H1 (cell line): ENCODE measurements around the gene NXN. TPM values are rescaled to one million over a fixed set of nuclear protein-coding genes. Genes with fewer than 3 reads are reported as not detected.

Source experiments
- CHD7 ChIP-seq: fragments of 300-600 bp; sonication (generic); IDR thresholded peaks from 2 replicates; pipeline ENCODE4 v1.7.1; 2012; ENCODE audit warnings: low read length, moderate library complexity, mild to moderate bottlenecking, inconsistent platforms; ENCODE audit not compliant: insufficient replicate concordance
- CTBP2 ChIP-seq: IDR thresholded peaks from 2 replicates; pipeline ENCODE4 v1.7.0; 2011; ENCODE audit warnings: borderline replicate concordance, mild to moderate bottlenecking, moderate library complexity, mixed read lengths, low read length; ENCODE audit not compliant: insufficient read depth, insufficient read length
- GTF2F1 ChIP-seq: IDR thresholded peaks from 2 replicates; pipeline ENCODE4 v1.6.1; 2012; ENCODE audit warnings: low read depth, low read length, improper control_type of control experiment, borderline replicate concordance
- HDAC2 ChIP-seq, 2 experiments: fragments of 300-600 bp in 1 of 2; sonication (generic) in 1 of 2; IDR thresholded peaks; 2 replicates each; pipeline ENCODE4 v1.6.1; 2011 to 2012; ENCODE audit warnings: low read depth in 2 of 2, low read length in 2 of 2, mild to moderate bottlenecking in 2 of 2, moderate library complexity in 2 of 2, borderline replicate concordance in 1 of 2, inconsistent platforms in 1 of 2
- JUN ChIP-seq: IDR thresholded peaks from 2 replicates; pipeline ENCODE4 v1.6.1; 2011; ENCODE audit warnings: low read depth, mild to moderate bottlenecking, improper control_type of control experiment, low read length
- MAX ChIP-seq: IDR thresholded peaks from 2 replicates; pipeline ENCODE4 v1.6.1; 2012; ENCODE audit warnings: inconsistent platforms
- POLR2A ChIP-seq, 2 experiments: IDR thresholded peaks; 1 replicate in 1 of 2; 2 replicates in 1 of 2; pipeline ENCODE4 v1.6.1; 2011; ENCODE audit warnings: low read depth in 2 of 2, low read length in 2 of 2, mild to moderate bottlenecking in 2 of 2; ENCODE audit errors: control extremely low read depth in 1 of 2
- SAP30 ChIP-seq: fragments of 300-600 bp; sonication (generic); IDR thresholded peaks from 2 replicates; pipeline ENCODE4 v1.7.1; 2012; ENCODE audit warnings: low read length, moderate library complexity, mild to moderate bottlenecking, inconsistent platforms; ENCODE audit not compliant: insufficient read depth, insufficient replicate concordance
- SIRT6 ChIP-seq: IDR thresholded peaks from one replicate; pipeline ENCODE4 v1.7.1; 2012; ENCODE audit warnings: low read length, inconsistent platforms
- TEAD4 ChIP-seq: IDR thresholded peaks from 2 replicates; pipeline ENCODE4 v1.6.1; 2012; ENCODE audit warnings: low read depth, low read length, inconsistent platforms, mixed read lengths
- polyA plus RNA-seq, 7 experiments: library from polyadenylated mRNA; depleted of rRNA in 3 of 7; stranded (reverse) in 5 of 7; unstranded in 2 of 7; fragments of >200 nt in 5 of 7; fragments of 200-250 nt in 2 of 7; gene quantifications; 1 replicate in 5 of 7; 2 replicates in 1 of 7; 4 replicates in 1 of 7; pipeline versions ENCODE4 v1.2.1 to v1.2.3, GENCODE V29; 2011 to 2013; ENCODE audit warnings: missing spikeins in 2 of 7, mixed read lengths in 2 of 7
- total RNA-seq: library from RNA; stranded (reverse); fragmentation: NEBNext Ultra II Directional; extraction: Animal tissue kit (Norgen Biotek cat#: 25700); gene quantifications from 2 replicates; pipeline ENCODE4 v1.2.1, GENCODE V29; 2021

The NXN gene
- total and polyA plus RNA-seq, 2 of the 8 experiments (the other 6 are each of a cell fraction or from before 2014, with no cell fraction given) = 94.1 to 107 TPM

- no peak for TF ChIP-seq CHD7
- TF ChIP-seq JUN = no peak
- TF ChIP-seq CTBP2 = no peak
- TF ChIP-seq SAP30 = no peak
- no peak for TF ChIP-seq SIRT6
- no peak for TF ChIP-seq GTF2F1
- no peak for TF ChIP-seq POLR2A (IDR thresholded peaks at IDR 0.05; ENCODE audit: control extremely low read depth in 1 of 2, low read depth in 2 of 2, low read length in 2 of 2)
- TF ChIP-seq TEAD4 = no peak
- TF ChIP-seq MAX = no peak
- TF ChIP-seq HDAC2 (IDR thresholded peaks at IDR 0.05; ENCODE audit: borderline replicate concordance in 1 of 2, low read depth in 2 of 2, low read length in 2 of 2) = no peak
These were observed 178.9 kb downstream of the NXN start (continued) for GRCh38 chr17:800446-801242.
